Neural crest cell (in vitro differentiated cells): ENCODE measurements around the gene RAB44. TPM values are rescaled to one million over a fixed set of nuclear protein-coding genes. Genes with fewer than 3 reads are reported as not detected.

Experiments used
- DNase-seq: peaks from one replicate; pipeline ENCODE4 v3.0.0; 2021; ENCODE audit warnings: low read depth, mixed read lengths, low spot score
- H3K27ac Mint-ChIP-seq: one replicate; pipeline ENCODE4 v1.8.0; 2021; ENCODE audit warnings: mild to moderate bottlenecking, mixed read lengths; ENCODE audit not compliant: unreplicated experiment
- H3K27me3 Mint-ChIP-seq: 2 replicates; pipeline ENCODE4 v1.8.0; 2021; ENCODE audit warnings: low read depth, mild to moderate bottlenecking, mixed read lengths
- H3K36me3 Mint-ChIP-seq: 2 replicates; pipeline ENCODE4 v1.8.0; 2021; ENCODE audit warnings: low read depth, mild to moderate bottlenecking, mixed read lengths
- H3K4me1 Mint-ChIP-seq: 2 replicates; pipeline ENCODE4 v1.8.0; 2021; ENCODE audit warnings: mixed read lengths
- H3K4me3 Mint-ChIP-seq: one replicate; pipeline ENCODE4 v1.8.0; 2021; ENCODE audit warnings: mild to moderate bottlenecking, mixed read lengths
- H3K9me3 Mint-ChIP-seq: 2 replicates; pipeline ENCODE4 v1.8.0; 2021; ENCODE audit warnings: mixed read lengths
- CTCF ChIP-seq: fragments of 200-600 bp; sonication (generic); conservative IDR thresholded peaks from 2 replicates; pipeline ENCODE4 v1.5.0; 2021; ENCODE audit warnings: antibody characterized with exemption, mild to moderate bottlenecking
- total RNA-seq: library from RNA; stranded (reverse); gene quantifications from 2 replicates; pipeline ENCODE4 v1.2.1, GENCODE V29; 2021

RAB44 gene
- total RNA-seq, 1 donor from 2014 or later, result not detected

DNA sequence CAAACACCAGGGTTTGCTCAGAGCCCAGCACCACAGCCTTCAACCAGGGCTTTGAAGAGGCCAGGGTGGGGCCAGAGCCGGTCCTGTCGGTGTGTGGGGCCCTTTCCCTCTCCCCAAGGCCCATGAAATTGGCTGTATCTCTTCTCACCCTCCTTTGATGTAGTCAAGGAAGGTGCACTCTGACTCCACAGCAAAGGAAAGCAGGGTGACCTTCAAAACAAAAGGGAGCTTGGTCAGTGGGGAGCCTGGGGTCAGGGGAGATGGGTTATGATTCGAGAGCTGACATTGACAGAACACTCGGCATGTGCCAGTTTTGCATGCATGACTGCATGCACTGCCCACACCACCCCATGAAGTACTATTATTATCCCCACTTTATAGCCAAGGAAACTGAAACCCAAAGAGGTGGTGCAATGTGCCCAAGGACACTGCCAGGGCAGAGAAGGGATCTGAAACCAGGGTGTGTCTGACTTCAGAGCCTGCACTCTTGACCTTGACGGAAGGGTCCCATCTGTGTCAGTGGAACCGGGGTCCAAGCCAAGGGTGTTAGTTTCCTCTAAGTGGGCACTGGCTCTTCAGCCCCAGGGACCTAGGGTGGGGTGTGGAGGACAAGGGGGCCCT lies 55.4 kb downstream of the RAB44 start:
- Mint-ChIP-seq H3K9me3 (peaks cover 3% of the 10 kb centered on the region), H3K27ac (no peak overlapping the region), H3K4me1 (peaks cover 15% of the 10 kb centered on the region), H3K27me3 (no peaks in the 10 kb centered on the region), H3K4me3 (no peak overlapping the region), H3K36me3 (no peaks in the 10 kb centered on the region)
- TF ChIP-seq CTCF, result no peak
- DNase-seq, result no peak

DNA sequence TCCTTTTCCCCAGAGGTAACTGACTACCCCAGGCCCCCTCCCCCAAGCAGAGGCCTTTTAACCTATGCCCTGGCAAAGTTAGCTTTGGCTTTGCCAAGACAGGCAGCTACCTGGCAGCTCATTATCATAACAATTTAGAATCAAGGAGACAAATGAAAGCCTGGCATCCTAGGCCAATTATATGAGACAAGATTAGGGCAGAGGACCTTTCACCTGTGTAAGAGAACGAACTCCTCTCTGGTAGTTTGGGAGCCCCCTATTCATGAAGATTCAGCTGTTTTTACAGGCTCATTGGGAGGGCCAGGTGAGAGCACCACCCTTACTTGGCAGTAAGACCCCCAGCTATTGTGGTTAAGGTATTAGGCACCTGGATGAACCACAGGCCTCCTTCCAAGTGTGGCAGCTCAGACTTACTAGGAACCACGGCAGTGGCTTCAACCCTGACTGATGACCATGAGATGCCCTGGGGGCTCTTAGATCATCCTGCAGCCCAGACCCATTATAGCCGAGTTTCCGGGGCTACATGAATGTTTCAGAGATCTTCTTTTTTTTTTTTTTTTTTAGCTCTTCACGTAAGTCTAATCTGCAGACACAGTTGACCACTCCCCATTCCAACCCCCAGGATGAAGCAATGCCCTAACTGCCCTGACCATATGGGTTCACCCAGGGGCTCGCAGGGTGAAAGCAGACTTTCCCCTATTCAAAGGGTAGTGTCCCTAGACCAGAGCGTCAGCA lies 56.2 kb downstream of the RAB44 start:
- no peak for DNase-seq
- Mint-ChIP-seq H3K36me3 (no peaks in the 10 kb centered on the region), H3K4me1 (peaks cover 15% of the 10 kb centered on the region), H3K27ac (no peak overlapping the region), H3K4me3 (no peak overlapping the region), H3K27me3 (no peaks in the 10 kb centered on the region), H3K9me3 (no peaks in the 10 kb centered on the region)
- no peak for TF ChIP-seq CTCF

- H3K27me3 Mint-ChIP-seq, result peaks cover 3% of the 10 kb centered on the region
- peak overlapping the region; percentile 29 for H3K27ac Mint-ChIP-seq
- peaks cover 23% of the 10 kb centered on the region for H3K4me1 Mint-ChIP-seq
- DNase-seq, result no peak
- H3K4me3 Mint-ChIP-seq, result no peak overlapping the region
- no peaks in the 10 kb centered on the region for H3K9me3 Mint-ChIP-seq
- no peaks in the 10 kb centered on the region for H3K36me3 Mint-ChIP-seq
- no peak for TF ChIP-seq CTCF
Measured at GRCh38 chr6:36754582-36755434, 57.2 kb downstream of the RAB44 start.

GRCh38 chr6:36755435-36756348 lies 58.1 kb downstream of the RAB44 start:
- no peak overlapping the region for H3K4me3 Mint-ChIP-seq
- peaks cover 3% of the 10 kb centered on the region for H3K27me3 Mint-ChIP-seq
- H3K9me3 Mint-ChIP-seq, result no peaks in the 10 kb centered on the region
- DNase-seq, result no peak
- TF ChIP-seq CTCF, result no peak
- no peak overlapping the region for H3K27ac Mint-ChIP-seq
- no peaks in the 10 kb centered on the region for H3K36me3 Mint-ChIP-seq
- H3K4me1 Mint-ChIP-seq, result peaks cover 30% of the 10 kb centered on the region

GRCh38 chr6:36756786-36757185 lies 59.2 kb downstream of the RAB44 start:
- DNase-seq, result no peak
- Mint-ChIP-seq H3K4me3 (no peak overlapping the region), H3K9me3 (no peaks in the 10 kb centered on the region), H3K27me3 (peaks cover 3% of the 10 kb centered on the region), H3K4me1 (peaks cover 41% of the 10 kb centered on the region), H3K36me3 (no peaks in the 10 kb centered on the region), H3K27ac (no peak overlapping the region)
- no peak for TF ChIP-seq CTCF
